ENCODE measurements around the gene NPR2.

The NPR2 gene

DNA sequence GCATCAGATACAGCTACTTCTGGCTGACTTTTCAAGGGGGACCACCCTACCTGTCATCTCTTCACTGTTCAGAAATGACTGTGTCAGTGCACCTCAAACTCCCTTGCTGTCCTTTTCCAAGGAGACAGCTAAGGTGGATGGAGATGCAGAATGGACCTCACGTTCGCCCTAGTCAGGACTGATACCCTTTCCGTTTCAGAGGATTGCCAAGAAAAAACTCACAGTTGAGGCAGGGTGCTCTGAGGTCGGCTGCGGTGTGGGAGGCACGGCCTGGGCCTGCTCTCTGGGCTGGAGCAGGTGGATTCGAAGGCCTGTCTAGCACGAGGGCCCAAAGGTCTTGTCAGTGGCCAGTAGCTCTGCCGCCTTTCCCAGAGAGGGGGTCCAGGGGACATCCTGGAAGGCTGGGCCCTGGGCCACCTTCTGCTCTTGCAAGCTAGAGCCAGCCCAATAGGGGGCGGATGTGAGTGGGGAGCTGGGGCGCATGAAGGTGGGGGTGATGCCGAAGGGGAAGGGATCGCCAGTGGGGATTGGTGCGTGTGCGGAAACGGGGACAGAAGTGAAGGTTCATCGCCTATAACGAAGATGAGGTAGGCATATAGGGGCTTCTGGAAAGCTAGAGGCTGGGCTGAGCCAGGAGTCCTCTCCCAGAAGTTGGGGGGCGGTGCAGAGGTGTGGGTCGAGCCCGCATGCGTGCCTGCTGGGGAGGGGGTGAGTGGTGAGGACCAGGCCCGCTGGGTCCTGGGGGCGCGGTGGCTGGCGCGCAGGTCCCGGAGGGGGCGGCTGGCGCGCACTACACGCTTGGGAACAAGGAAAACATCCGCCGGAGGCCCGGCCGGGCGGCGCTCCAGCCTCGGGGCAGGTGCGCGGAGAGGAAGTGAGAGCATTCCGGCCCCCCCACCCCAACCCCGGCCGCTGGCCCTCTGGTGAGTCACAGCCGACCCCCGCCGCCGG lies 34.8 kb upstream of the NPR2 start:
- Mint-ChIP-seq H3K4me3 (peak overlapping the region; percentile 90), H3K27ac (peak overlapping the region; percentile 92), H3K36me3 (peaks cover 30% of the 10 kb centered on the region), H3K27me3 (peaks cover 3% of the 10 kb centered on the region), H3K9me3 (no peaks in the 10 kb centered on the region), H3K4me1 (peaks cover 46% of the 10 kb centered on the region)
- CTCF ChIA-PET, result interaction anchor here (0.8 to 4.4 kb wide), 17 partner anchors 10 to 79 kb away, joined by 3 to 25 read pairs (median 4); partner anchors contain the start of genes CREB3, GBA2, SPAG8 and TLN1
- peak; percentile 87 for DNase-seq

DNA sequence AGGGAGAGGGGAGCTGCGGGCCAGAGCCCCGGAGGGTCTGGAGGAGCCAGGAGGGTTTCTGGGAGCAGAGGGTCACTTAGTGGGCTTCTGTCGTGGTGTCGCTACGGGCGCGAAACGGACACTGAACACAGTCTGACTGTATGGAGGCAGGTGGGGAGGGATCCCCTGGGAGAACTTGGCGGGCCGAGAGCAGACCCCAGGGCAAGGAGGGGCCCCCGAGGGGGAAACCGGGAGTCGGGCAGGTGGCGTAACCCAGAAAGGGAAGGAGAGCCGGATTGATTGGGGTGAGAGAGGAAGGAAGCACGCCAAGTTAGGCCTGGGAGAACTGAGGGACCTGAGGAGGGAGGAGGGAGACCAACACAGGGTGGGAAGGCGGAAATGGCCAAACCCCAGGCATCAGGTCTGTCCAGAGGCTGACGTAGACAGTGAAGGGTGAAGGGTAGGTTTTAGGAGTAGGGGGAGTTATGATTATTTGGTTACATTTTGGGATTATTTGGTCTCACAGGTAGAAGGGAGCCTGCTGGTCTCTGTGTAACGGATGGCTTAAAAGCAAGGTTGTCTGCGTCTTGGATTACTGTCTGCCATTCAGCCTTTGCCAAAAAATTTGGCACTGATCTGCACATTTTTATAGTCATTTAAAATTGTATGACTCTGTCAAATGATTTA lies 34.0 kb upstream of the NPR2 start:
- no peaks in the 10 kb centered on the region for H3K9me3 Mint-ChIP-seq
- CTCF ChIA-PET, result interaction anchor here (0.8 to 4.4 kb wide), 10 partner anchors 10 to 78 kb away, joined by 3 to 25 read pairs (median 4); partner anchors contain the start of genes CREB3, GBA2, SPAG8 and TLN1
- H3K36me3 Mint-ChIP-seq, result peaks cover 23% of the 10 kb centered on the region
- peak overlapping the region; percentile 90 for H3K4me3 Mint-ChIP-seq
- H3K4me1 Mint-ChIP-seq, result peaks cover 45% of the 10 kb centered on the region
- H3K27ac Mint-ChIP-seq, result peak overlapping the region; percentile 91
- DNase-seq, result peak; percentile 40
- H3K27me3 Mint-ChIP-seq, result peaks cover 3% of the 10 kb centered on the region

DNA sequence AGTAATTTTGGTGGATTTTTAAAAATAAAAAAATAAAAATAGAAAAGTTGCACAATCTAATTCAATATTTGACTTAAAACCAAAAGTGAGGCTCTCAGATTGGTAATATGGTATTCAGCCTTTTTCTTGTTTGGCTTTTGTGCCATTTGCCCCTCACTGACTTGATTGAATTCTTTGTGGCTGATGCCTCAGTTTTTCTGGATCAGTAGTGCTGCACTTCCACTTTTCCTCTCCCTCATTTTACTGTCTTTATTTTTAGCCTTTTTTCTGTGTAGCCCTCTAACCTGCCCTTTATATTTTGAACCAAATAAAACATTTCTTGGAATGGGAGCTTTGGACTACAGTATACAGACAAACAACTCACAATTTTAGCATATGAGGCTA lies 33.5 kb upstream of the NPR2 start:
- H3K27me3 Mint-ChIP-seq, result peaks cover 3% of the 10 kb centered on the region
- CTCF ChIA-PET, result no interaction called here
- no peaks in the 10 kb centered on the region for H3K9me3 Mint-ChIP-seq
- peaks cover 21% of the 10 kb centered on the region for H3K36me3 Mint-ChIP-seq
- no peak overlapping the region for H3K27ac Mint-ChIP-seq
- peaks cover 45% of the 10 kb centered on the region for H3K4me1 Mint-ChIP-seq
- peak overlapping the region; percentile 90 for H3K4me3 Mint-ChIP-seq
- DNase-seq, result no peak

DNA sequence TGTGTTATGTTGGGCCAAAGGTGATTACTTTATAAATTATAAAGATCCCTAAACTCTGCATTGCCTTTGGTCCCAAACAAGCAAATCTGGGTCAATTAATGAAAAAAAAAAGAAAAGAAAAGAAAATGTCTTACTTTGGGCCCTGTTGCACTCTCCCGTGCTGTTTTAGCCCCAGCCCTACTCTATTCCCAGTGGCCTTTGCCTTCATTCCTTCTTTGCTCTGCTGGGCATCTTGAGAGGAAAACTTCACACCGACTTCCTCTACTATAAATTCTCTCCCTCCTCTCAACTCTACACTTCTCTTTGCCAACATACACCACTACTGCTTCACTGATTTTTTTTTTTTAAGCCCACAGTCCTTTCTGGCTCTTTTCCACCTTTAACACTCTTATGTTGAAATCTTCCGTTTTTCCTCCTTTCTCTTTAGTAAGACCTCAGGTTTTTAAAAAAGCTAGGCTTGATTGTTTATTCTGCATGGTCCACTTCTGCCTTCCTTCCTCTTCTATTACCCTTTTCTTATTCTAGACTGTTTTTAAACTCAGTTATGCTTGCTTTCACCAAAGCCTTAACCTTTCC lies 32.8 kb upstream of the NPR2 start:
- Mint-ChIP-seq H3K4me3 (peak overlapping the region; percentile 69), H3K36me3 (peaks cover 16% of the 10 kb centered on the region), H3K9me3 (no peaks in the 10 kb centered on the region), H3K4me1 (peaks cover 45% of the 10 kb centered on the region), H3K27ac (no peak overlapping the region), H3K27me3 (peaks cover 3% of the 10 kb centered on the region)
- DNase-seq, result no peak
- CTCF ChIA-PET, result no interaction called here

- peaks cover 3% of the 10 kb centered on the region for H3K27me3 Mint-ChIP-seq
- H3K9me3 Mint-ChIP-seq, result no peaks in the 10 kb centered on the region
- H3K27ac Mint-ChIP-seq, result no peak overlapping the region
- CTCF ChIA-PET, result interaction anchor here (0.8 to 1.2 kb wide), 2 partner anchors 16 to 115 kb away, joined by 3 to 4 read pairs; no protein-coding TSS in a partner anchor
- H3K36me3 Mint-ChIP-seq, result peaks cover 15% of the 10 kb centered on the region
- H3K4me3 Mint-ChIP-seq, result no peak overlapping the region
- H3K4me1 Mint-ChIP-seq, result peaks cover 45% of the 10 kb centered on the region
- DNase-seq, result no peak
These were observed 31.6 kb upstream of the NPR2 start for GRCh38 chr9:35759795-35760194.

- CTCF ChIA-PET, result interaction anchor here (0.8 to 1.4 kb wide), 3 partner anchors 12 to 115 kb away, joined by 3 to 5 read pairs (median 4); partner anchors contain the start of genes GBA2 and RGP1
- H3K4me3 Mint-ChIP-seq, result no peak overlapping the region
- peaks cover 44% of the 10 kb centered on the region for H3K4me1 Mint-ChIP-seq
These were observed 30.7 kb upstream of the NPR2 start for GRCh38 chr9:35760651-35761050.

DNA sequence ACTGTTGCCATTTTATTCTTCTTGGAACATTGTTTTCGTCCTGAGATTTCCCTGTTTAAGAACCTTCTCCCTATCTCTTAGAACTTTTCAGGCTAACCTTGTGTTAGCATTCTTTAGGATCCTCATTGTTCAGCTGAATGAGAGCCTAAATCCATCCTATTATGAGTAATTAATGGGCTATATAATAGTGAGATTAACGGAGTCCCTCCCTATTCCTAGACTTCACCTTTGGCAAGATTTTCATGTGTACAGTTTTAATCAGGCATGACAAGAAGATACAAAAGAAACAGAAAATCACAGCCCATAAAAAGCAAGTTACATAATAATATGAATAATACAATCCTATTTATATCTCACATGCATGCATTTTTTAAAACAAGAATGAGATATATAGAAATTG lies 28.2 kb upstream of the NPR2 start:
- no peak overlapping the region for H3K4me3 Mint-ChIP-seq
- peaks cover 13% of the 10 kb centered on the region for H3K36me3 Mint-ChIP-seq
- peaks cover 25% of the 10 kb centered on the region for H3K4me1 Mint-ChIP-seq
- H3K9me3 Mint-ChIP-seq, result no peaks in the 10 kb centered on the region
- DNase-seq, result no peak
- H3K27me3 Mint-ChIP-seq, result no peaks in the 10 kb centered on the region
- H3K27ac Mint-ChIP-seq, result no peak overlapping the region
- CTCF ChIA-PET, result no interaction called here

More at GRCh38 chr9:35760651-35761050, 30.7 kb upstream of the NPR2 start:
- peaks cover 15% of the 10 kb centered on the region for H3K36me3 Mint-ChIP-seq
- H3K27me3 Mint-ChIP-seq, result peaks cover 3% of the 10 kb centered on the region
- H3K27ac Mint-ChIP-seq, result no peak overlapping the region
- DNase-seq, result no peak
- no peaks in the 10 kb centered on the region for H3K9me3 Mint-ChIP-seq

- peaks cover 19% of the 10 kb centered on the region for H3K4me1 Mint-ChIP-seq
- H3K9me3 Mint-ChIP-seq, result no peaks in the 10 kb centered on the region
- CTCF ChIA-PET, result no interaction called here
- H3K27ac Mint-ChIP-seq, result no peak overlapping the region
- H3K27me3 Mint-ChIP-seq, result no peaks in the 10 kb centered on the region
- H3K4me3 Mint-ChIP-seq, result no peak overlapping the region
- H3K36me3 Mint-ChIP-seq, result peaks cover 13% of the 10 kb centered on the region
- no peak for DNase-seq
These were observed 27.6 kb upstream of the NPR2 start for GRCh38 chr9:35763803-35764202.

DNA sequence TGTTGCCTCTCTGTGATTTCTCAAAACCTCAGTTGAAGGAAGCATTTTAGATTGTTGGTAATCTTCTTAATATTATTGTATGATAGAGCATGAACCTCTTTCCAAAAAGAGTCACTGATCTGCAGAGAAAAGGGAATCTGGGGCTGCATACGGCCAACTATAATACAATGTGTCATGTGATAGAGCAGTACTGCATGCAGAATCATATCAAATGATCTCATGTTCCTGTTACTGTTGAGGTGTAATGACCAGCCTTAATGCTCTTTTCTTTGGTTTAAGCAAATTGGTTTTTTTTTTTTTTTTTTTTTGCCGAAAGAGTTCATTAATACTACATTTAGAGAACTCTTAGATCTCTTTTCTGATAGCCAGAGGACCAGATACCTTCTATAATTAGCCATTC lies 24.4 kb upstream of the NPR2 start:
- DNase-seq, result no peak
- Mint-ChIP-seq H3K4me3 (no peak overlapping the region), H3K27ac (no peak overlapping the region), H3K27me3 (no peaks in the 10 kb centered on the region), H3K4me1 (no peaks in the 10 kb centered on the region), H3K9me3 (no peaks in the 10 kb centered on the region), H3K36me3 (peaks cover 3% of the 10 kb centered on the region)
- CTCF ChIA-PET, result interaction anchor here (0.7 to 1.1 kb wide), 2 partner anchors 10 to 55 kb away, joined by 3 to 4 read pairs; no protein-coding TSS in a partner anchor

DNA sequence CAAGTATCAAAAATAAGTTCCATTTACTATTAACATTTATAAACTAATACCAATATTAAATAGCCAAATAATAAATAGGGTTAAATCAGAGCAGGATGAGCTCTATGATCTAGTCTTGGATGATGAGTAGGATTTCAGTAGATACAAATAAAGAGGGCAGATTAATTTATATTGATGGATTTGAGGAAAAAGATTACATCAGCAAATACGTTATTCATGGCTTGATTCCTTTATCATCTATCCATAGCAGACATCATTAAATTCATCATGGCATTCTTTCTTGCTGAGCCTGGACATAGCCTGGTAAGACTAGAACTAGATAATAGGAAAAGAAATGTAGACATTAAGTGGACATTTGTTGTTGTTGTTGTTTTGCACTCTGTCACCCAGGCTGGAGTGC lies 23.9 kb upstream of the NPR2 start:
- H3K4me3 Mint-ChIP-seq, result no peak overlapping the region
- peaks cover 3% of the 10 kb centered on the region for H3K36me3 Mint-ChIP-seq
- no peaks in the 10 kb centered on the region for H3K4me1 Mint-ChIP-seq
- no peaks in the 10 kb centered on the region for H3K27me3 Mint-ChIP-seq
- DNase-seq, result no peak
- H3K27ac Mint-ChIP-seq, result no peak overlapping the region
- H3K9me3 Mint-ChIP-seq, result no peaks in the 10 kb centered on the region
- CTCF ChIA-PET, result interaction anchor here (0.6 to 1.1 kb wide), 2 partner anchors 10 to 55 kb away, joined by 3 to 4 read pairs; no protein-coding TSS in a partner anchor

- no peak overlapping the region for H3K4me3 Mint-ChIP-seq
- no peaks in the 10 kb centered on the region for H3K9me3 Mint-ChIP-seq
- no peaks in the 10 kb centered on the region for H3K36me3 Mint-ChIP-seq
- no peaks in the 10 kb centered on the region for H3K27me3 Mint-ChIP-seq
- CTCF ChIA-PET, result interaction anchor here (0.5 kb wide), 1 partner anchor 19 kb away, joined by 3 read pairs; no protein-coding TSS in a partner anchor
- no peak overlapping the region for H3K27ac Mint-ChIP-seq
- no peaks in the 10 kb centered on the region for H3K4me1 Mint-ChIP-seq
- DNase-seq, result no peak
These were observed 21.6 kb upstream of the NPR2 start for GRCh38 chr9:35769763-35770162.

DNA sequence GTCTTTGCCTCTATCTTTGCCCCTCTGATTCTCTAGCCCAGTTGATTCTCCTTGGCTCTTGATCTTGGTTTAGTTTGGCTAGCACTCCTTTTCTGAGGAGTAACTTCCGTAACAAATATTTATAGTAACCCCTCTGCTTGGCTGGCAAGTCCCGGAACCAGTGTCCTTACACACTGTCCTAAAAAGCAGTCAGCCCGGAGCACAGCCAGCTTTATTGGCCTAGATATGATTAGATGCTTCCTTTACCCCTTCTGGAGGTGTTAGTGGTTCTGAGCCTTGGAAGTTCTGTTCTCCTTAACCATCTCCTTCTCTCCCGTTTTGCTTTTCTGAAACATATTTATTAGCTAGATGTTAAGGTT lies 20.3 kb upstream of the NPR2 start:
- CTCF ChIA-PET, result interaction anchor here (0.7 to 2.2 kb wide), 4 partner anchors 17 to 113 kb away, joined by 3 to 9 read pairs (median 4); partner anchors contain the start of genes CCDC107 and RMRP
- Mint-ChIP-seq H3K4me3 (no peak overlapping the region), H3K36me3 (no peaks in the 10 kb centered on the region), H3K4me1 (no peaks in the 10 kb centered on the region), H3K9me3 (no peaks in the 10 kb centered on the region), H3K27ac (no peak overlapping the region), H3K27me3 (no peaks in the 10 kb centered on the region)
- no peak for DNase-seq

DNA sequence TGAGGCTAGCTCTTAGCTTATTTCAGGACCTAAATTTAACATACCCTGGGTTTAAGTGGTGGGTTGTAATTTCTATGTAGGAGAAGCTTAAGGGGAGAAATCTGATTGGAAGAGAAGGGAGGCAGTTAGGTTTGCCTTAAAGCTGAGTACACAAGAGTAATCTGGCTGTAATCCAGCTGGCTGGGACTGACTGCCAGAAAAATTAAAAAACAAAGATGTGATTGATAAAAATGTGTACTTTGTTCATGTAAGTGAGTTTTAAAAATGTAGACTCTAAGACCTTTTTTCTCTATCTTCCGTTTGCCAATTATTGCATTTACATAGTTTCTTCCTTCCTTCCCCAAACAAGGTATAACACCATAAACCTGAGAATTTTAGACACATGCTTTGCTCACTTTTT lies 19.9 kb upstream of the NPR2 start:
- no peak overlapping the region for H3K27ac Mint-ChIP-seq
- DNase-seq, result no peak
- H3K4me3 Mint-ChIP-seq, result no peak overlapping the region
- CTCF ChIA-PET, result interaction anchor here (1.1 to 2.2 kb wide), 2 partner anchors 17 to 19 kb away, joined by 4 to 9 read pairs; no protein-coding TSS in a partner anchor
- no peaks in the 10 kb centered on the region for H3K36me3 Mint-ChIP-seq
- H3K4me1 Mint-ChIP-seq, result no peaks in the 10 kb centered on the region
- H3K27me3 Mint-ChIP-seq, result no peaks in the 10 kb centered on the region
- no peaks in the 10 kb centered on the region for H3K9me3 Mint-ChIP-seq

- no peak for DNase-seq
- H3K9me3 Mint-ChIP-seq, result no peaks in the 10 kb centered on the region
- H3K36me3 Mint-ChIP-seq, result no peaks in the 10 kb centered on the region
- no peak overlapping the region for H3K27ac Mint-ChIP-seq
- H3K27me3 Mint-ChIP-seq, result no peaks in the 10 kb centered on the region
- CTCF ChIA-PET, result interaction anchor here (0.8 to 2.2 kb wide), 2 partner anchors 17 to 23 kb away, joined by 5 to 9 read pairs; no protein-coding TSS in a partner anchor
- H3K4me3 Mint-ChIP-seq, result no peak overlapping the region
- H3K4me1 Mint-ChIP-seq, result no peaks in the 10 kb centered on the region
These were observed 19.4 kb upstream of the NPR2 start for GRCh38 chr9:35771943-35772342.

Data from activated naive CD4-positive, alpha-beta T cell treated with anti-CD3 and anti-CD28 coated beads, Interleukin-2, amount 10 ng/mL, durations not matched to agents 7 days and 5 days (primary cell).